Stimulated activated naive B cell treated with anti-CD40 and anti-IgM and Interleukin-4, amounts not matched to agents 10 μg/mL and 1 μg/mL and 100 μg/mL, for 72 hours (primary cell): ENCODE measurements around the gene PIP5K1B.
A peak's percentile ranks its signal among the peaks of the same experiment; 100 is the strongest.

Experiments used
- ATAC-seq, 2 donors: fragments of 150-1000 bp; cut with Tn5 transposase; replicated peaks; 2 replicates each; pipeline ENCODE4 v1.10.0; 2021; ENCODE audit warnings: moderate library complexity in 1 of 2
- DNase-seq: peaks from one replicate; pipeline ENCODE4 v3.0.0; 2021
- H3K27ac Mint-ChIP-seq: one replicate; pipeline ENCODE4 v1.8.0; 2022; ENCODE audit warnings: mild to moderate bottlenecking, mixed read lengths
- H3K27me3 Mint-ChIP-seq, 2 donors: one replicate each; pipeline ENCODE4 v1.8.0; 2022; ENCODE audit warnings: mixed read lengths in 2 of 2
- H3K36me3 Mint-ChIP-seq, 2 donors: one replicate each; pipeline ENCODE4 v1.8.0; 2022; ENCODE audit warnings: mixed read lengths in 2 of 2, mild to moderate bottlenecking in 1 of 2
- H3K4me1 Mint-ChIP-seq, 2 donors: one replicate each; pipeline ENCODE4 v1.8.0; 2022; ENCODE audit warnings: mixed read lengths in 2 of 2, mild to moderate bottlenecking in 1 of 2
- H3K4me3 Mint-ChIP-seq, 2 donors: one replicate each; pipeline ENCODE4 v1.8.0; 2022; ENCODE audit warnings: mild to moderate bottlenecking in 2 of 2, mixed read lengths in 2 of 2, moderate library complexity in 1 of 2
- H3K9me3 Mint-ChIP-seq, 2 donors: one replicate each; pipeline ENCODE4 v1.8.0; 2022; ENCODE audit warnings: mixed read lengths in 2 of 2, mild to moderate bottlenecking in 1 of 2

Gene PIP5K1B

GRCh38 chr9:68755051-68755450 lies 50.0 kb downstream of the PIP5K1B start:
- ATAC-seq (no peak), DNase-seq (no peak)
- Mint-ChIP-seq H3K27ac (no peak overlapping the region), H3K4me1 (peaks cover 7 to 20% of the 10 kb centered on the region in 2 donors), H3K4me3 (no peak overlapping the region), H3K27me3 (no peaks in the 10 kb centered on the region), H3K9me3 (peaks cover 3 to 8% of the 10 kb centered on the region in 2 donors), H3K36me3 (peaks cover 15 to 42% of the 10 kb centered on the region in 2 donors)

- H3K4me3 Mint-ChIP-seq = no peak overlapping the region
Observed at GRCh38 chr9:68755752-68756151, 50.7 kb downstream of the PIP5K1B start.

GRCh38 chr9:68759981-68760673 lies 55.1 kb downstream of the PIP5K1B start:
- Mint-ChIP-seq H3K27ac (no peak overlapping the region), H3K36me3 (peaks cover 12 to 29% of the 10 kb centered on the region in 2 donors), H3K27me3 (no peaks in the 10 kb centered on the region), H3K4me1 (peaks cover 14 to 34% of the 10 kb centered on the region in 2 donors), H3K9me3 (peaks cover 3 to 8% of the 10 kb centered on the region in 2 donors), H3K4me3 (no peak overlapping the region)
- ATAC-seq (no peak), DNase-seq (no peak)

More at GRCh38 chr9:68755752-68756151, 50.7 kb downstream of the PIP5K1B start:
- H3K4me1 Mint-ChIP-seq = peaks cover 4 to 13% of the 10 kb centered on the region in 2 donors
- H3K27ac Mint-ChIP-seq = no peak overlapping the region
- H3K27me3 Mint-ChIP-seq = no peaks in the 10 kb centered on the region
- peaks cover 3 to 8% of the 10 kb centered on the region in 2 donors for H3K9me3 Mint-ChIP-seq
- no peak for DNase-seq
- ATAC-seq = no peak
- peaks cover 15 to 38% of the 10 kb centered on the region in 2 donors for H3K36me3 Mint-ChIP-seq

- H3K4me3 Mint-ChIP-seq = no peak overlapping the region
- H3K9me3 Mint-ChIP-seq = peaks cover 3 to 8% of the 10 kb centered on the region in 2 donors
- no peak for DNase-seq
- peaks cover 14 to 34% of the 10 kb centered on the region in 2 donors for H3K4me1 Mint-ChIP-seq
- no peak overlapping the region for H3K27ac Mint-ChIP-seq
- H3K27me3 Mint-ChIP-seq = no peaks in the 10 kb centered on the region
- no peak for ATAC-seq
- peaks cover 12 to 25% of the 10 kb centered on the region in 2 donors for H3K36me3 Mint-ChIP-seq
Observed at GRCh38 chr9:68760674-68761333, 55.8 kb downstream of the PIP5K1B start.

- DNase-seq = no peak
- H3K4me3 Mint-ChIP-seq = no peak overlapping the region
Observed at GRCh38 chr9:68762570-68762969, 57.5 kb downstream of the PIP5K1B start.

GRCh38 chr9:68763104-68763503 lies 58.1 kb downstream of the PIP5K1B start:
- Mint-ChIP-seq H3K4me1 (peaks cover 14 to 34% of the 10 kb centered on the region in 2 donors), H3K9me3 (peaks cover 3 to 8% of the 10 kb centered on the region in 2 donors), H3K27ac (no peak overlapping the region), H3K27me3 (no peaks in the 10 kb centered on the region), H3K36me3 (peaks cover 11 to 20% of the 10 kb centered on the region in 2 donors), H3K4me3 (peak overlapping the region in 1 of 2 donors; percentile 16)
- DNase-seq = no peak
- ATAC-seq = peak; percentile 78 to 82

More at GRCh38 chr9:68762570-68762969, 57.5 kb downstream of the PIP5K1B start:
- peaks cover 12 to 25% of the 10 kb centered on the region in 2 donors for H3K36me3 Mint-ChIP-seq
- no peak for ATAC-seq
- H3K27me3 Mint-ChIP-seq = no peaks in the 10 kb centered on the region
- H3K27ac Mint-ChIP-seq = no peak overlapping the region
- peaks cover 14 to 34% of the 10 kb centered on the region in 2 donors for H3K4me1 Mint-ChIP-seq
- peaks cover 3 to 8% of the 10 kb centered on the region in 2 donors for H3K9me3 Mint-ChIP-seq

GRCh38 chr9:68768619-68769018 lies 63.6 kb downstream of the PIP5K1B start:
- Mint-ChIP-seq H3K4me3 (no peak overlapping the region), H3K36me3 (peaks cover 11 to 12% of the 10 kb centered on the region in 2 donors), H3K27ac (no peak overlapping the region), H3K9me3 (no peaks in the 10 kb centered on the region), H3K27me3 (no peaks in the 10 kb centered on the region), H3K4me1 (peaks cover 11 to 15% of the 10 kb centered on the region in 2 donors)
- ATAC-seq (no peak), DNase-seq (no peak)

GRCh38 chr9:68769852-68770251 lies 64.8 kb downstream of the PIP5K1B start:
- H3K36me3 Mint-ChIP-seq = peaks cover 11 to 13% of the 10 kb centered on the region in 2 donors
- ATAC-seq (no peak), DNase-seq (no peak)
- H3K4me3 Mint-ChIP-seq = no peak overlapping the region
- H3K4me1 Mint-ChIP-seq = peaks cover 9 to 11% of the 10 kb centered on the region in 2 donors
- H3K27me3 Mint-ChIP-seq = no peaks in the 10 kb centered on the region
- no peak overlapping the region for H3K27ac Mint-ChIP-seq
- no peaks in the 10 kb centered on the region for H3K9me3 Mint-ChIP-seq

- peaks cover 11 to 14% of the 10 kb centered on the region in 2 donors for H3K4me1 Mint-ChIP-seq
- no peak overlapping the region for H3K27ac Mint-ChIP-seq
- peaks cover 11 to 18% of the 10 kb centered on the region in 2 donors for H3K36me3 Mint-ChIP-seq
- DNase-seq = no peak
- ATAC-seq = no peak
- H3K27me3 Mint-ChIP-seq = no peaks in the 10 kb centered on the region
- no peaks in the 10 kb centered on the region for H3K9me3 Mint-ChIP-seq
- no peak overlapping the region for H3K4me3 Mint-ChIP-seq
Observed at GRCh38 chr9:68771376-68771775, 66.3 kb downstream of the PIP5K1B start.

- H3K27ac Mint-ChIP-seq = no peak overlapping the region
- H3K9me3 Mint-ChIP-seq = no peaks in the 10 kb centered on the region
Observed at GRCh38 chr9:68775003-68775730, 70.1 kb downstream of the PIP5K1B start.

GRCh38 chr9:68777070-68777763 lies 72.2 kb downstream of the PIP5K1B start:
- DNase-seq (no peak), ATAC-seq (no peak)
- Mint-ChIP-seq H3K9me3 (no peaks in the 10 kb centered on the region), H3K4me1 (peaks cover 4 to 8% of the 10 kb centered on the region in 2 donors), H3K4me3 (no peak overlapping the region), H3K27ac (no peak overlapping the region), H3K27me3 (no peaks in the 10 kb centered on the region), H3K36me3 (peaks cover 0 to 9% of the 10 kb centered on the region in 2 donors)

More at GRCh38 chr9:68775003-68775730, 70.1 kb downstream of the PIP5K1B start:
- H3K36me3 Mint-ChIP-seq = peaks cover 5 to 12% of the 10 kb centered on the region in 2 donors
- no peak for DNase-seq
- ATAC-seq = no peak
- no peak overlapping the region for H3K4me3 Mint-ChIP-seq
- peaks cover 6 to 11% of the 10 kb centered on the region in 2 donors for H3K4me1 Mint-ChIP-seq
- no peaks in the 10 kb centered on the region for H3K27me3 Mint-ChIP-seq

GRCh38 chr9:68778635-68779034 lies 73.6 kb downstream of the PIP5K1B start:
- Mint-ChIP-seq H3K9me3 (no peaks in the 10 kb centered on the region), H3K4me3 (no peak overlapping the region), H3K27me3 (no peaks in the 10 kb centered on the region), H3K4me1 (peaks cover 4 to 7% of the 10 kb centered on the region in 2 donors), H3K27ac (no peak overlapping the region), H3K36me3 (peaks cover 0 to 9% of the 10 kb centered on the region in 2 donors)
- ATAC-seq = no peak
- DNase-seq = no peak

GRCh38 chr9:68779558-68780379 lies 74.7 kb downstream of the PIP5K1B start:
- DNase-seq = peak; percentile 83
- H3K4me1 Mint-ChIP-seq = peaks cover 4 to 7% of the 10 kb centered on the region in 2 donors

More at GRCh38 chr9:68779558-68780379, 74.7 kb downstream of the PIP5K1B start:
- peak; percentile 87 to 94 for ATAC-seq
- Mint-ChIP-seq H3K9me3 (no peaks in the 10 kb centered on the region), H3K4me3 (no peak overlapping the region), H3K27ac (no peak overlapping the region), H3K27me3 (no peaks in the 10 kb centered on the region), H3K36me3 (peaks cover 0 to 9% of the 10 kb centered on the region in 2 donors)
